DND-41 (cell line): ENCODE data around the gene TOE1.
A peak's percentile ranks its signal among the peaks of the same experiment; 100 is the strongest.
"Not testable (repeated sequence)": the region's sequence is repeated elsewhere in the genome, so short reads cannot be mapped to it uniquely, and the experiment has no call there.

Source experiments
- ATAC-seq: fragments of 200-7000 bp; cut with Tn5 transposase; 3 replicates; pipeline ENCODE4 v1.9.1; 2021; ENCODE audit warnings: low read depth; ENCODE audit not compliant: insufficient read depth
- DNase-seq: peaks from one replicate; pipeline ENCODE4 v3.0.0-alpha.2; 2020
- H2AFZ ChIP-seq: 2 replicates; pipeline ENCODE4 v1.6.0; 2012; ENCODE audit warnings: low read depth, low read length
- H3K27ac ChIP-seq: 2 replicates; pipeline ENCODE4 v1.5.1; 2012; ENCODE audit warnings: low read length, inconsistent platforms
- H3K27me3 ChIP-seq: fragments of 200-600 bp; sonication (generic); 2 replicates; pipeline ENCODE4 v1.6.0; 2012; ENCODE audit warnings: low read length, mild to moderate bottlenecking, inconsistent platforms; ENCODE audit not compliant: insufficient read depth, poor library complexity
- H3K36me3 ChIP-seq: 2 replicates; pipeline ENCODE4 v1.5.1; 2012; ENCODE audit warnings: low read length, inconsistent platforms; ENCODE audit not compliant: insufficient read depth
- H3K4me1 ChIP-seq: 2 replicates; pipeline ENCODE4 v1.5.1; 2012; ENCODE audit warnings: mild to moderate bottlenecking, low read length; ENCODE audit not compliant: insufficient read depth
- H3K4me2 ChIP-seq: 2 replicates; pipeline ENCODE4 v1.6.0; 2012; ENCODE audit warnings: mild to moderate bottlenecking, moderate library complexity, low read length, inconsistent platforms; ENCODE audit not compliant: insufficient read depth
- H3K4me3 ChIP-seq, 2 experiments: fragments of 200-600 bp in 1 of 2; shearing (Covaris generic) in 1 of 2; 2 replicates each; pipeline ENCODE4 v1.5.1; 2012 to 2016; ENCODE audit warnings: inconsistent platforms in 2 of 2, low read length in 2 of 2, mild to moderate bottlenecking in 2 of 2, low read depth in 1 of 2, moderate library complexity in 1 of 2
- H3K79me2 ChIP-seq: 2 replicates; pipeline ENCODE4 v1.6.0; 2012; ENCODE audit warnings: low read length, inconsistent platforms; ENCODE audit not compliant: insufficient read depth
- H3K9ac ChIP-seq: 2 replicates; pipeline ENCODE4 v1.6.0; 2012; ENCODE audit warnings: low read depth, mild to moderate bottlenecking, inconsistent platforms, low read length, moderate library complexity
- H3K9me3 ChIP-seq: 2 replicates; pipeline ENCODE4 v1.5.1; 2012; ENCODE audit warnings: low read length, moderate library complexity, mild to moderate bottlenecking, inconsistent platforms; ENCODE audit not compliant: insufficient read depth, severe bottlenecking
- H4K20me1 ChIP-seq: 2 replicates; pipeline ENCODE4 v1.6.0; 2012; ENCODE audit warnings: low read length; ENCODE audit not compliant: insufficient read depth
- CTCF ChIP-seq: IDR thresholded peaks from 2 replicates; pipeline ENCODE4 v1.5.1; 2012; ENCODE audit warnings: borderline replicate concordance, low read length, moderate library complexity, mild to moderate bottlenecking; ENCODE audit not compliant: poor library complexity, severe bottlenecking; ENCODE audit errors: extremely low read depth
- EZH2 ChIP-seq: IDR thresholded peaks from 3 replicates; pipeline ENCODE4 v1.6.1; 2012; ENCODE audit warnings: borderline replicate concordance, low read depth, mild to moderate bottlenecking, moderate library complexity, low read length, inconsistent platforms; ENCODE audit not compliant: severe bottlenecking

Gene TOE1

GRCh38 chr1:45339789-45340558, at the start of gene TOE1, which contains the start of gene MUTYH:
Gene TOE1, plus strand, starts transcription at chr1:45340170. Its CDS starts 83 bp downstream, at chr1:45340253.
Gene MUTYH, minus strand, starts transcription at chr1:45340440. Its CDS starts 5,935 bp downstream, at chr1:45334505.
- DNase-seq, result peak; percentile 97
- no peak for TF ChIP-seq EZH2
- TF ChIP-seq CTCF, result no peak
- peak within 1 kb of the TSS; percentile 53 to 76 for H3K4me3 ChIP-seq
- H3K4me2 ChIP-seq, result peak within 1 kb of the TSS; percentile 91
- peak within 1 kb of the TSS; percentile 91 for H3K27ac ChIP-seq
- peaks cover 52% of the 10 kb centered on the region for H3K36me3 ChIP-seq
- ATAC-seq, result peak; percentile 80
- H3K79me2 ChIP-seq, result peaks cover 49% of the 10 kb centered on the region
- peaks cover 23% of the 10 kb centered on the region; the same call in 1 of the 2 replicates for H4K20me1 ChIP-seq
- H3K4me1 ChIP-seq, result peaks cover 30% of the 10 kb centered on the region
- peak within 1 kb of the TSS; percentile 78 for H3K9ac ChIP-seq
- H3K9me3 ChIP-seq, result no peaks in the 10 kb centered on the region
- peak within 1 kb of the TSS; percentile 86 for H2AFZ ChIP-seq
- no peaks in the 10 kb centered on the region for H3K27me3 ChIP-seq

GRCh38 chr1:45291002-45291401, 49.0 kb upstream of the TOE1 start:
- not testable (repeated sequence) for H4K20me1 ChIP-seq, H3K9ac ChIP-seq, H3K79me2 ChIP-seq, H3K4me3 ChIP-seq, DNase-seq, H3K36me3 ChIP-seq, H3K4me1 ChIP-seq, H2AFZ ChIP-seq, H3K4me2 ChIP-seq, H3K27me3 ChIP-seq, ATAC-seq, H3K9me3 ChIP-seq, H3K27ac ChIP-seq

GRCh38 chr1:45291716-45292115, 48.3 kb upstream of the TOE1 start:
- H3K79me2 ChIP-seq, result no peaks in the 10 kb centered on the region
- no peak overlapping the region for H3K4me3 ChIP-seq
- no peaks in the 10 kb centered on the region for H4K20me1 ChIP-seq
- H2AFZ ChIP-seq, result no peak overlapping the region
- DNase-seq (no peak), ATAC-seq (no peak)
- no peaks in the 10 kb centered on the region for H3K4me1 ChIP-seq
- no peaks in the 10 kb centered on the region for H3K9me3 ChIP-seq
- H3K9ac ChIP-seq, result no peak overlapping the region
- H3K27ac ChIP-seq, result no peak overlapping the region
- H3K36me3 ChIP-seq, result no peaks in the 10 kb centered on the region
- H3K27me3 ChIP-seq, result no peaks in the 10 kb centered on the region
- TF ChIP-seq CTCF, result no peak
- no peak overlapping the region for H3K4me2 ChIP-seq

- DNase-seq, result no peak
- no peak for ATAC-seq
- Histone ChIP-seq H4K20me1 (no peaks in the 10 kb centered on the region), H3K9me3 (no peaks in the 10 kb centered on the region), H3K27ac (no peak overlapping the region), H3K36me3 (no peaks in the 10 kb centered on the region), H3K79me2 (no peaks in the 10 kb centered on the region), H3K4me2 (no peak overlapping the region), H3K27me3 (no peaks in the 10 kb centered on the region), H3K4me1 (peaks cover 6% of the 10 kb centered on the region), H2AFZ (no peak overlapping the region), H3K9ac (no peak overlapping the region), H3K4me3 (no peak overlapping the region)
- no peak for TF ChIP-seq CTCF
- TF ChIP-seq EZH2, result no peak
These were observed 42.2 kb upstream of the TOE1 start for GRCh38 chr1:45297666-45298356.
